ENCODE data around the gene CD163.

The CD163 gene

GRCh38 chr12:7486512-7486911 is 17.1 kb downstream of the CD163 start:
- TF ChIP-seq CTCF (IDR thresholded peaks at IDR 0.05; ENCODE audit: insufficient read depth, low read depth, low read length, missing control alignments): no peak
- no peak for DNase-seq (ENCODE audit: low read depth)
- H3K4me3 ChIP-seq (ENCODE audit: low read depth, low read length): no peak overlapping the region

- no peak for TF ChIP-seq CTCF (IDR thresholded peaks at IDR 0.05; ENCODE audit: insufficient read depth, low read depth, low read length, missing control alignments)
- DNase-seq (ENCODE audit: low read depth): no peak
- H3K4me3 ChIP-seq (ENCODE audit: low read depth, low read length): no peak overlapping the region
Observed at GRCh38 chr12:7485095-7485494, 18.5 kb downstream of the CD163 start.

GRCh38 chr12:7483343-7483742 is 20.2 kb downstream of the CD163 start:
- no peak for TF ChIP-seq CTCF (IDR thresholded peaks at IDR 0.05; ENCODE audit: insufficient read depth, low read depth, low read length, missing control alignments)
- no peak for DNase-seq (ENCODE audit: low read depth)
- no peak overlapping the region for H3K4me3 ChIP-seq (ENCODE audit: low read depth, low read length)

GRCh38 chr12:7479771-7480170 is 23.8 kb downstream of the CD163 start:
- no peak for TF ChIP-seq CTCF (IDR thresholded peaks at IDR 0.05; ENCODE audit: insufficient read depth, low read depth, low read length, missing control alignments)
- no peak for DNase-seq (ENCODE audit: low read depth)
- no peak overlapping the region for H3K4me3 ChIP-seq (ENCODE audit: low read depth, low read length)

- no peak overlapping the region for H3K4me3 ChIP-seq (ENCODE audit: low read depth, low read length)
- DNase-seq (ENCODE audit: low read depth): no peak
- TF ChIP-seq CTCF (IDR thresholded peaks at IDR 0.05; ENCODE audit: insufficient read depth, low read depth, low read length, missing control alignments): no peak
Observed at GRCh38 chr12:7472060-7472459, 31.5 kb downstream of the CD163 start.

GRCh38 chr12:7460375-7461259 is 43.0 kb downstream of the CD163 start:
- peak; percentile 61 for DNase-seq (ENCODE audit: low read depth)
- TF ChIP-seq CTCF (IDR thresholded peaks at IDR 0.05; ENCODE audit: insufficient read depth, low read depth, low read length, missing control alignments): peak; percentile 85
- H3K4me3 ChIP-seq (ENCODE audit: low read depth, low read length): no peak overlapping the region

- no peak for DNase-seq (ENCODE audit: low read depth)
- TF ChIP-seq CTCF (IDR thresholded peaks at IDR 0.05; ENCODE audit: insufficient read depth, low read depth, low read length, missing control alignments): no peak
Observed at GRCh38 chr12:7459973-7460372, 43.6 kb downstream of the CD163 start.

More at GRCh38 chr12:7459973-7460372, 43.6 kb downstream of the CD163 start:
- no peak overlapping the region for H3K4me3 ChIP-seq (ENCODE audit: low read depth, low read length)

Measured in GM12865 (cell line).